Peyer's patch (tissue), 4 donors: ENCODE data around the gene TRIM8. TPM values are rescaled to one million over a fixed set of nuclear protein-coding genes. Genes with fewer than 3 reads are reported as not detected.

Source experiments
- DNase-seq, 3 donors: peaks; one replicate each; pipeline ENCODE4 v3.0.0-alpha.2; 2017 to 2019
- H3K27ac ChIP-seq, 4 donors: fragments of 200-600 bp; sonication (generic); one replicate each; pipeline ENCODE4 v1.5.1; 2016 to 2019
- H3K27me3 ChIP-seq, 2 donors: fragments of 200-600 bp; sonication (generic); one replicate each; pipeline ENCODE4 v1.5.1; 2019
- H3K36me3 ChIP-seq, 3 donors: fragments of 200-600 bp; sonication (generic); one replicate each; pipeline ENCODE4 v1.5.1; 2016 to 2019
- H3K4me1 ChIP-seq, 4 donors: fragments of 200-600 bp; sonication (generic); one replicate each; pipeline ENCODE4 v1.5.1; 2016 to 2019
- H3K4me3 ChIP-seq, 4 donors: fragments of 200-600 bp; sonication (generic); 1 replicate in 3 of 4; 2 replicates in 1 of 4; pipeline ENCODE4 v1.5.1; 2016 to 2019; ENCODE audit warnings: mild to moderate bottlenecking in 1 of 4
- H3K9me3 ChIP-seq, 4 donors: fragments of 200-600 bp; sonication (generic); one replicate each; pipeline ENCODE4 v1.5.1; 2016 to 2019; ENCODE audit warnings: mild to moderate bottlenecking in 1 of 4
- CTCF ChIP-seq, 6 experiments: fragments of 450-650 bp in 4 of 6; fragments of 200-600 bp in 2 of 6; sonication (generic) in 1 of 6; IDR thresholded peaks; one replicate each; pipeline ENCODE4 v1.5.1; 2017 to 2019; ENCODE audit warnings: antibody characterized with exemption in 6 of 6, mild to moderate bottlenecking in 3 of 6, moderate library complexity in 1 of 6
- POLR2A ChIP-seq, 2 donors: fragments of 450-650 bp; IDR thresholded peaks; one replicate each; pipeline ENCODE4 v1.5.1; 2017; ENCODE audit warnings: antibody characterized with exemption in 2 of 2, mild to moderate bottlenecking in 2 of 2, moderate library complexity in 2 of 2
- total RNA-seq, 4 donors: library from RNA; depleted of rRNA; stranded (reverse); fragments of >200 nt; gene quantifications; one replicate each; pipeline ENCODE4 v1.1.0, GENCODE V29; 2016

TRIM8 gene
- total RNA-seq, 4 donors from 2014 or later, result 88.3 to 154 (median 119) TPM

GRCh38 chr10:102624751-102625645 lies 19.3 kb upstream of the TRIM8 start:
- Histone ChIP-seq H3K4me1 (peaks cover 0 to 29% (median 1%) of the 10 kb centered on the region in 4 donors), H3K4me3 (no peak overlapping the region), H3K9me3 (no peaks in the 10 kb centered on the region), H3K36me3 (peaks cover 0 to 8% (median 0%) of the 10 kb centered on the region in 3 donors), H3K27me3 (no peaks in the 10 kb centered on the region), H3K27ac (no peak overlapping the region)
- DNase-seq, result no peak
- TF ChIP-seq CTCF (IDR thresholded peaks at IDR 0.05) (no peak), POLR2A (IDR thresholded peaks at IDR 0.05) (no peak)

GRCh38 chr10:102626026-102626685 lies 18.1 kb upstream of the TRIM8 start:
- H3K27ac ChIP-seq, result peak overlapping the region in 1 of 4 donors; percentile 85
- no peaks in the 10 kb centered on the region for H3K27me3 ChIP-seq
- DNase-seq, result no peak
- H3K9me3 ChIP-seq, result no peaks in the 10 kb centered on the region
- H3K4me1 ChIP-seq, result peaks cover 0 to 18% (median 0%) of the 10 kb centered on the region in 4 donors
- TF ChIP-seq POLR2A (IDR thresholded peaks at IDR 0.05) (no peak), CTCF (IDR thresholded peaks at IDR 0.05) (no peak)
- H3K4me3 ChIP-seq, result no peak overlapping the region
- H3K36me3 ChIP-seq, result peaks cover 0 to 12% (median 0%) of the 10 kb centered on the region in 3 donors

- Histone ChIP-seq H3K27ac (peak overlapping the region; percentile 50 to 85 (median 65)), H3K36me3 (peaks cover 0 to 12% (median 0%) of the 10 kb centered on the region in 3 donors), H3K4me3 (no peak overlapping the region), H3K4me1 (peaks cover 0 to 23% (median 0%) of the 10 kb centered on the region in 4 donors), H3K27me3 (no peaks in the 10 kb centered on the region), H3K9me3 (no peaks in the 10 kb centered on the region)
- TF ChIP-seq POLR2A (IDR thresholded peaks at IDR 0.05), result no peak
- TF ChIP-seq CTCF (IDR thresholded peaks at IDR 0.05), result no peak
- DNase-seq, result no peak
Measured at GRCh38 chr10:102627291-102627735, 17.0 kb upstream of the TRIM8 start.

- TF ChIP-seq POLR2A (IDR thresholded peaks at IDR 0.05) (no peak), CTCF (IDR thresholded peaks at IDR 0.05) (no peak)
- Histone ChIP-seq H3K4me1 (peaks cover 0 to 28% (median 0%) of the 10 kb centered on the region in 4 donors), H3K9me3 (no peaks in the 10 kb centered on the region), H3K4me3 (no peak overlapping the region), H3K36me3 (peaks cover 0 to 12% (median 0%) of the 10 kb centered on the region in 3 donors), H3K27me3 (no peaks in the 10 kb centered on the region), H3K27ac (peak overlapping the region; percentile 50 to 85 (median 65))
- DNase-seq, result no peak
Measured at GRCh38 chr10:102627736-102628293, 16.5 kb upstream of the TRIM8 start.

- no peak for DNase-seq
- no peak for TF ChIP-seq POLR2A (IDR thresholded peaks at IDR 0.05)
- no peak for TF ChIP-seq CTCF (IDR thresholded peaks at IDR 0.05)
- Histone ChIP-seq H3K27me3 (no peaks in the 10 kb centered on the region), H3K9me3 (no peaks in the 10 kb centered on the region), H3K4me1 (peaks cover 0 to 35% (median 0%) of the 10 kb centered on the region in 4 donors), H3K4me3 (no peak overlapping the region), H3K27ac (peak overlapping the region; percentile 50 to 85 (median 65)), H3K36me3 (peaks cover 0 to 12% (median 0%) of the 10 kb centered on the region in 3 donors)
Measured at GRCh38 chr10:102628451-102628911, 15.8 kb upstream of the TRIM8 start.
